D721Med (cell line): Measurements from ENCODE around the gene TMEM161A.
A peak's percentile ranks its signal among the peaks of the same experiment; 100 is the strongest.

Experiments
- DNase-seq: peaks from one replicate; pipeline ENCODE4 v3.0.0; 2011; ENCODE audit warnings: low spot score; ENCODE audit not compliant: insufficient read length
- FAIRE-seq: peaks from 2 replicates; lab custom pipeline; 2011; peaks lifted over from hg19 to GRCh38; lab: Jason Lieb, UNC
- TF ChIP-seq, protein P1 (sequence below): IDR thresholded peaks from 2 replicates; pipeline ENCODE4 v1.5.1; 2012; ENCODE audit warnings: mild to moderate bottlenecking, control low read depth; ENCODE audit not compliant: insufficient read depth; ENCODE audit errors: missing control alignments

Gene TMEM161A

DNA sequence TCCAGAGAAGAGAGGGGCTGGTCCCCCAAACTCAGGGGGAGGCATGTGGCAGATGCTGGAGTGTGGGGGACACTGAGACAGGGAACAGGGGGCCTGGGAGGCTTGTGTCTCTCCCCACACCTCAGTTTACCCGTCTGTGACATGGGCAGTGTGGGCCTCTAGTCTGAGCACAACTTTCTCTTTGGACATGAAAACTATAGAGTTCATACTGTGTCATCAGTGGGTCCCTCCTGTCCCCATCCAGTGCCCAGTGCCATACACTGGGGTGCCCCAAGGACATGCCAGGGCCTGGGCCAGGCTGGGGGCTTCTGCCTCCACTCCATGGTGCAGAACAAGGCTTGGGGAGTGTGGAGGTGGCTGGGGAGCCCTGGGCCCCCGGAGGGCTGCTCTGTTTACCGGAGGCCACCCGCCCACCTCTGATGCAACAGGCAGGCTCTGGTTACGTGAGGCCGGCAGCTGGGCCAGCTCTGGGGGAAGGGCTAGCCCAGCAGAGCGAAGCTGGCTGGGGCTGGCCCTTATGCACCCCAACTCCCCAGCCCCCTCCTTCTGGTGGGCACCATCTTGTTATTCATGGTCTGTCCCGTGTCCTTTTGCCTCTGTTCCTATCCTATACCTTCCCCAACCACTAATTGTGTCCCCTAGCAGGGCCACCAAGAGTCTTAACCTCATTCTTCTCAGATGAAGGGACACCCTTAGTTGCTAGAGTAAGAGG lies 33.7 kb upstream of the TMEM161A start:
- FAIRE-seq (no peak), DNase-seq (no peak)
- TF ChIP-seq, protein P1, sequence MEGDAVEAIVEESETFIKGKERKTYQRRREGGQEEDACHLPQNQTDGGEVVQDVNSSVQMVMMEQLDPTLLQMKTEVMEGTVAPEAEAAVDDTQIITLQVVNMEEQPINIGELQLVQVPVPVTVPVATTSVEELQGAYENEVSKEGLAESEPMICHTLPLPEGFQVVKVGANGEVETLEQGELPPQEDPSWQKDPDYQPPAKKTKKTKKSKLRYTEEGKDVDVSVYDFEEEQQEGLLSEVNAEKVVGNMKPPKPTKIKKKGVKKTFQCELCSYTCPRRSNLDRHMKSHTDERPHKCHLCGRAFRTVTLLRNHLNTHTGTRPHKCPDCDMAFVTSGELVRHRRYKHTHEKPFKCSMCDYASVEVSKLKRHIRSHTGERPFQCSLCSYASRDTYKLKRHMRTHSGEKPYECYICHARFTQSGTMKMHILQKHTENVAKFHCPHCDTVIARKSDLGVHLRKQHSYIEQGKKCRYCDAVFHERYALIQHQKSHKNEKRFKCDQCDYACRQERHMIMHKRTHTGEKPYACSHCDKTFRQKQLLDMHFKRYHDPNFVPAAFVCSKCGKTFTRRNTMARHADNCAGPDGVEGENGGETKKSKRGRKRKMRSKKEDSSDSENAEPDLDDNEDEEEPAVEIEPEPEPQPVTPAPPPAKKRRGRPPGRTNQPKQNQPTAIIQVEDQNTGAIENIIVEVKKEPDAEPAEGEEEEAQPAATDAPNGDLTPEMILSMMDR: no peak

DNA sequence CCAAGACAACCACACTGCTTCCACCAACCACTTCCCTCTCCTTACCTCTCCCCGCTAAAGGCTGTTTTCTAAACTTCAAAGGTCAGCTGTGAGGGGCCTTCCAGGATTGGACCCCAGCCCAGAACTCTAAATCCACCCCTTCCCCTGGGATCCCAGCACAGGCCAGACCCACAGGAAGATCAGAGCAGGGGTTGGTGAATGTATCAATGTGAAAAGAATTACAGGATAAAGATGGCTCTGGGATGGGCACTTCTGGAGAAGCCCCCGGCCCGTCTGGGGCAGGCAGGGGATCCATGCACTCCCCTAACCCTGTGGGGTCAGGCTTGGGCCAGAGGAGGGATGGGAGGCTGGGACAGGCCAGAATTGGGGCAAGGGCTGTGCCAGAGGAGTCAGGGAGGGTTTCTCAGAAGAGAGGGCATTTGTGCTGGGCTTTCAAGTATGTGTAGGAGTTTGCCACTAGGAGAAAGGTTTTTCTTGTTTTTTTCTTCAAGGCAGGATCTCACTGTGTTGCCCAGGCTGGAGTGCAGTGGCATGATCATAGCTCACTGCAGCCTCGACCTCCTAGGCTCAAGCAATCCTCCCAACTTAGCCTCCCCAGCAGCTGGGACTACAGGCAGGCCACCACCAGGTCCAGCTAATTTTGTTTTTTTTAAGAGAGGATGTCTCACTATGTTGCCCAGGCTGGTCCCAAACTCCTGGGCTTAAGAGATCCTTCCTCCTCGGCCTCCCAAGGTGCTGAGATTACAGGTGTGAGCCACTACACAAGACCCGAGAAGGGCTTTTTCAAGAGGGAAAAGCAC lies 32.8 kb upstream of the TMEM161A start:
- TF ChIP-seq, protein P1: no peak
- no peak for DNase-seq
- no peak for FAIRE-seq

DNA sequence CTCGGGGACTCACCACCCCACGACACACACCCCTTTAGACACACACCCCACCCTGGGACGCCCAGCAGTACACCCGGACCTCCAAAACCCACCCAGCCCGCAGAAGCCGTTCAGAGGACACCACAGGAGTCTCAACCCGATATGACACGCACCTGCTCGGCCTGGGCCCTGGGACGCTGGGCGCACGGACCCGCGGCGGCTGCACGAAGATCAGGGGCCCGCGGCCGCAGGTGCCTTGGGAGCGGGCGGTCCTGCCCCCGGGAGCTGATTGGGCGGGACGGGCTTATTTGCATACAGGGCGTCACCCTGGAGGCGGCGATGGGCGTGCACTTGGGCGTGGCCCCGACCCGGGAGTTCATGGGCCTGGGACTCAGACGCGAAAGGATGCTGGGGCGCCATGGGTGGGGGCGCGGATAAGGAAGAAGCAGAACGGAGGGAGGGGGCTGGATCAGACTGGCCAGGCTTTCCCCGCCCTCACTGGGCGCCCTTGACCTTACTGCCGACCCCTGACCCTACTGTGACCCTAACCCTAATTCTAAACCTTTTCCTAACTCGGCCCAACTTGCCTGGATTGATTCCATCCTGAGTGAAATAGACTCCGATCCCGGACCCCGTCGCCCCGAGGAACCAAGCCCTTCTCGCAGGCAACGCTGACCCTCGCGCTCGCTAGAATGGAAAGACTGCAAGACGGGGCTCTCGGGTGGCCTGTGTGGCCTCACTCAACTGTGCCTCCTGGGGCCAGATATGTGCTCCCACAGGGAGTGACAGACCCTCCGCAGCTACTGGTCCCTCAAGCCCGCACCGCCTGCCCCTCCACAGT lies 32.0 kb upstream of the TMEM161A start, which contains the start of gene MEF2B:
Gene MEF2B (minus strand): TSS at position 211 of the 820 bp plus-strand sequence. CDS start 19,528 bp downstream, outside the sequence.
- FAIRE-seq (no peak), DNase-seq (peak; percentile 99)
- TF ChIP-seq, protein P1: no peak

DNA sequence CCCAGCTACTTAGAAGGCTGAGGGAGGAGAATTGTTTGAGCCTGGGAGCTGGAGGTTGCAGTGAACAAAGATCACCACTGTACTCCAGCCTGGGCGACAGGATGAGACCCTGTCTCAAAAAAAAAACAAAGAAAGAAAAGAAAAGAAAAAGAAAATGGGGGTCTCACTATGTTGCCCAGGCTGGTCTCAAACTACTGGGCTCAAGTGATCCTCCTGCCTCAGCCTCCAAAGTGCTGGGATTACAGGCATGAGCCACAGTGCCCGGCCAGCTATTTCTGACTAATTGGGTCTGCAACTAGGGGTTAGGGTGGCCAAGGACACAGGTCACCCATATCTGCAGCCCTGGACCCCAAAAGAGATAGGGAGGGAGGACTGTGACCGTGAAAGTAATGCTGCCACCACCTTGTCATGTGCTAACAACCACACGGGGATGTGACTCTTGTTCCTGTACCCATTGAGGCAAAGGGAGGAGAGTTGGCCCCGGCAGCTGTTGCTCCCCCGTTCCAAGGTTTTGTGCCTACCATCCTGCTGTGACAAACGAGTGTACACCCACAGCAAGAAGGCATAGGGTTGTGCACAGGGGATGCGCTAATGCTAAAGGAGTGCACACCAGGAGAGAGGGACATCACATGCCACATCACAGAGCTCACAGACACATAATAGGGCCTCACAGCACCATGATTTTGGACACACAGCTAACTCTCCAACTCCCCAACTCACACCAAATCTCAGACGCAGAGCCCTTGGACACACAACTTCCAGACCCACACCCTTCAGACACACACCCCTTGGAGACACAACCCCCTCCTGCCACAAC lies 31.2 kb upstream of the TMEM161A start:
- FAIRE-seq (no peak), DNase-seq (no peak)
- TF ChIP-seq, protein P1: no peak

DNA sequence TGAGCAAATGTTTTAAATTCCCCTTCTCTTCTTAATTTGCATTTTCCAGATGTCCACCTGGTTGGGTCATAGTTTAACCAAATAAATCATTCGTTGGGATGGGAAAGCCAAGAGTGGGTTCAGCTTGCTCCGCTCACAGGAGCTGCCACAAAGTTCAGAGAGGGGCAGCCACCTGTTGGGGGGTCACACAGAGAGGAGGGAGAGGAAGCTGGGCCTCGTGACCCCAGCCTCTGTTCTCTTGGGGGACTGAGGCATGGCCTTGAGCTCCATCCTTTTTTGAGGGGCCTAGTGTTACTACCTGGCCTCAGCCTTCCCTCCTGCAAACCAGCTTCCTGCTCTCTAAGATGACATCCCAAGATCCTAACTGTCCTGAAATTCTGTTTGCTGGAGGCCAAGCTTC lies 29.3 kb upstream of the TMEM161A start:
- FAIRE-seq (no peak), DNase-seq (no peak)
- TF ChIP-seq, protein P1: no peak

DNA sequence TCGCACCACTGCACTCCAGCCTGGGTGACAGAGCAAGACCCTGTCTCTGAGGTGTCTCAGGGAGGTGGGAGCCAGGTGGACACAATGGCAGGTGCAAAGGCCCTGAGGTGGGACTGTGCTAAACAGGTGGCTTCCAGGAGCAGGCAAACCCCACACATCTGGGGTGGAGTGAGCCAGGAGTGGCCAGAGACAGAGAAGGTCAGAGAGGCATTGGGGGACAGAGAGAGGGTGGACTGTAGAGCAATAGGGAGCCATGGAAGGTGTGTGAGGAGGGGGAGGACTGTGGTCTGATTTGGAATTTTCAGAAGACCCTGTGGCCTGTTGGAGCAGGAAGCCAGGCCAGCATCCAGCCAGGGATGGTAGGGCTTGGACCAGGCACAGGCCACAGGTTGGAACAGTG lies 27.1 kb upstream of the TMEM161A start:
- no peak for FAIRE-seq
- DNase-seq: no peak
- TF ChIP-seq, protein P1: no peak
